Suppressor macrophage (primary cell): ENCODE measurements around the gene DSTN.

Source experiments
- DNase-seq, 4 experiments: peaks; one replicate each; pipeline ENCODE4 v3.0.0-alpha.2; 2020 to 2022

DSTN gene

DNA sequence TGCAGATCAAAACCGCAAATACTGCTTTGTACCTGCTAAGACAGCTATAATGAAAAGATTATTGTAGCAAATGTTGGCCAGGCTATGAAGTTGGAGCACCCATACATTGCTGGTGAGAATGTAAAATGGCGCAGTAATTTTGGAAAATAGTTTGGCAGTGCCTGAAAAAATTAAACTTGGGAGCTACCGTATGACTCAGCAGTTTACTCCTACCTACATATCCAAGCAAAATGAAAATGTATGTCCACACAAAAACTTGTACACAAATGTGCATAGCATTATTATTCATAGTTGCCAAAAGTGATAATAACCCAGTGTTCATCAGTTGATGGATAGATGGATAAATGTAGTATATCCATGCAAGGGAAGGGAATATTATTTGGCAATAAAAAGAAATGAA, 13.3 kb downstream of the DSTN start:
- DNase-seq = no peak

DNA sequence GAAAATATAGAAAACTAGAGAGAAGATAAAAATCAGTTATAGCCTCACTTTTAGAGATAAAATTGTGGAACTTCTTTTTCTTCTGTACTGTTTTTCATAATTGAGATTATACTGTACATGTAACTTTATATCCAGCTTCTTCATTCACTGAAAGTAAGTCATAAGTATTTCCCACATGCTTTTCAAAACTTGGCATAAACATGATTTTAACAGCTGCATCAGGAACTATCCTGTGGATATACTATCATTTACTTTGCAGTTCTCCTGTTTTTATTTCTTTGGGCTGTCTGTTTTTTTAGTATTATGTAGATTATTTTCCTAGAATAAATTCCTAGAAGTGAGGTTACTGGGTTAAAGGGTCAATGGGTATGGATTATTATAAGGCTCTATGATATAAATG, 14.8 kb downstream of the DSTN start:
- DNase-seq = no peak

DNA sequence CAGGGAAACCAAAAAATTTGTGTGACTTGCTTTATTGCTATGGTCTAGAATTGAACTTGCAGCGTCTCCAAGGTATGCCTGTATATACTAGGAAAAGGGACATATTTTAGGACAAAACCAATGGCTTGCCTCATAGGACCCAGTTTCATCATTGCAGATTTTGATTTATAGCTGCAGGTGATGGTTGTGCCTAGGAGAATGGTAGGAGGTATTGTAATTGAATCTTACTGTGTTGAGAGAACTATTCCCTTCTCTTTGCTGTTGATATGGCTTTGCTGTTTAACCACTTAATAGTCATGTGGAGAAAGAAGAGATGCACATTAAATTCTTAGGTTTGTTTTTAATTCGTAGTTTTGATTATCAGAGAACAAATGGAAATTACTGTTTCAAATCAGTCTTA, 16.4 kb downstream of the DSTN start:
- DNase-seq = no peak

DNA sequence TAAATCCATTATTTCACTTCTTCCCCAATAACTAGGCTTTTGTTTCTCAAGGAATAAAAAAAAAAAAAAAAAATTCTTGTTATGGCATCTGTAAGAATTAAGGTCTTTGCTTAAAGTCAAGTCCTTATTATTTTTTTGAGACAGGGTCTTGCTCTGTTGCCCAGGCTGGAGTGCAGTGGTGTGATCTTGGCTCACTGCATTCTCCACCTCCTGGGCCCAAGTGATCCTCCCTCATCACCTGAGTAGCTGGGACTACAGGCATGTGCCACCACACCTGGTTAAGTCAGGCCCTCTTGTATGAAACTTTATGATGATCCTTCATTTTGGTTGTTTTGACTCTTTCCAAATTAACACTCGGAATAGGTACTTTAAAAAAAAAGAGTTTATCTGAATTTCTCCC, 17.3 kb downstream of the DSTN start:
- DNase-seq = no peak

DNA sequence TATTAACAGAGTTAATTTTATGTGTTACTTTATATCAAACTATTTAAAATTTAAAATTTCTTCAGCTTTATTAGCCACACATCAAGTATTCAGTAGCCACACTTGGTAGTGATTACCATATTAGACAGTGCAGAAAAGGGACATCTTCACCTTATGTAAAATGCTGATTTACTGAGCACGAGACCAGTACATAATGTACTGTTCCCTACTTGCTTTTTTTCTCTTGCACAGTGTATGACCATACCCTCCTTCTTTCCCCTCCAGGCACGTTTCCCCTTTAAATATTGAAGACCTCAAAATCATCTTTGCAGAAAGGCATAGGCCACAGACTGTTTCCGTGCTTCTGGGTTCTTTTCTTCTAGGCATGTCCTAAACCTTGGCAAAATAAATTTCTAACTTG, 17.9 kb downstream of the DSTN start:
- no peak for DNase-seq

DNA sequence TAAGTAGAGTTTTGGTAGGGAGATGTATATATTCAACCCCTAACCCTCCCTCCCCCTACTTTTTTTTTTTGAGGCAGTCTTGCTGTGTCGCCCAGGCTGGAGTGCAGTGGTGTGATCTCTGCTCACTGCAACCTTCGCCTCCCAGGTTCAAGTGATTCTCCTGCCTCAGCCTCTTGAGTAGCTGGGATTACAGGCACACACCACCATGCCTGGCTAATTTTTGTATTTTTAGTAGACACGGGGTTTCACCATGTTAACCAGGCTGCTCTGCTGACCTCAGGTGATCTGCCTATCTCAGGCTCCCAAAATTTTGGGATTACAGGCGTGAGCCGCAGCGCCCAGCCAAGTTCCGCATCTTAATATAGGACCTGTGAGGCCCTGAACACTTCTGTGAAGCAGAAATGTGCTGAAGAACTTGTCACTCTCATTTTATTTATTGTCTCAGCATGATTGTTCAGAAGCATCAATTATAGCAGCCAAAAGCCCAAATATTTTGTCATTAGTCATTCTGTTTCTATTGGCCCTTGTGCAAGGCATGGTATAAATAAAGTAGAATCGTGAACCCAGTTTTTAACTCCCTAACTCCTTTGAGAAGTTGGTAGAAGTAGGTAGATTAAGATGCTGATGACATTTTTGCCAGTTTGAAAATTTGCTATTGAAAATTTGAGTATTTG, 19.4 kb downstream of the DSTN start:
- no peak for DNase-seq

DNA sequence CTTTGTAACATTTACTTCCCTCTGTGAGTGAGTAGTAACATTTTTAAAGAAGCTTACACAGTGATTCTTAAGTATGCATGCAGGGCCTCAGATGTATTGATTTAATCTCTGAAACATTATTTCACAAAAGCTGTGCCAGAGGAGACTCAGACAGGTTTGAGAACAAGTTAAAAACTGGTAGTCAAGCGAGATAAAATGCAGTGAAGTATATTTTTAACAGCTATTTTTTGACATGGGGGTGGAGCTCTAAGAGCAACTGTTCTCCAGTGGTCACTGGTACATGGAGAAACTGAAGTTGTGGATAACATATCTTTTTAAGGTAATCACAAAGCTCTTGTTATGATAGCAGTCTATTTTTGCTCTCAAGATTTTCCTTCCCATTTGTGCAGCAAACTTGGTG, 20.4 kb downstream of the DSTN start:
- no peak for DNase-seq

DNA sequence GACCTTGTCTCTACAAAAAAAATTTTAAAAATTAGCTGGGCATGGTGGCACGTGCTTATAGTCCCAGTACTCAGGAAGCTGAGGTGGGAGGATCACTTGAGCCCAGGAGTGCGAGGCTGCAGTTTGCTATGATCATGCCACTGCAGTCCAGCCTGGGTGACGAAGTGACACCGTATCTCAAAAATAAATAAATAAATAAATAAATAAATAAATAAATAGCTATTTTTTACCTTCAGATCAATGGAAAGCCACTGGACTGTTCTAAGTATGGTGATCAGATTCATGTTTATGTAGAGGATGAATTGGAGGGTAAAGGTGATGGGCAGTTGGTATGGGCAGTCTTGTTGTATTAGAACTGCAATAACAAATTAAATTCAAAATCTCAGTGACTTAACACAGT, 24.0 kb downstream of the DSTN start:
- no peak for DNase-seq

DNA sequence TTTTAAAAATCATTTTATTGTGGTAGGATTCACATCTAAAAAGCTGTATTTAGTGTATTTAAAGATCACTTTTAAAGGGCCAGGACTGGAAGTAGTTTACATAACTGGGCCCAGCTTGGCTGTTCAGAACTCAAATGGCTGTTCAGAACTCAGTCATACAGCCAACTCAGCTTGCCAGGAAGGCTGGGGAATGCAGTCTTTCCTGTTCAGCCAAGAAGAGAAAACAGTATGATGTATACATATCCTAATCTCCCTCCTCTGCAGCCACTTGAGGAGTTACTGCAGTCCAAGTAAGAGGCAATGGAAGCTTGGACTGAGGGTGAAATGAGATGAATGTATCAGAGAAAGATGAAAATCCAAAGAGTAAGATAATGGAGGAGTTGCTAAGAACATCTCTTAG, 24.6 kb downstream of the DSTN start:
- DNase-seq = no peak

DNA sequence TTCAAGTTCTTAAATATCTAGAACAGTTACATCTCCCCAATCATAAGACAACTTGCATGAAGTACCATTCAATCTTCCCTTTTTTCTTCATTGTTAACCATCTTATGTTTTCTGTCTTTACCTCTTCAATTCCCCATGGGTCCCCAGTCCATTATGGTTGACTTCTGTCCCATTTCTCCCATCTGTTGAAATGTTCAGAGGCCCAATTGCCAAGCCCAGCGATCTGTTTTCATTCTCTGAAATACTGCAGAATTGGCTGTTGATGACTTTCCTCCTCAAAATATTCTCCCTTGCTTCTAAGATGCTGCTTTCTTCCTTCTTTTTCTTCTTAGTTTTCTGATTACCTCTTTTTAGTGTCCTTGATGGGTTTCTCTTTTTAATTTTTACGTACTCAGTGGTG, 26.0 kb downstream of the DSTN start:
- no peak for DNase-seq

DNA sequence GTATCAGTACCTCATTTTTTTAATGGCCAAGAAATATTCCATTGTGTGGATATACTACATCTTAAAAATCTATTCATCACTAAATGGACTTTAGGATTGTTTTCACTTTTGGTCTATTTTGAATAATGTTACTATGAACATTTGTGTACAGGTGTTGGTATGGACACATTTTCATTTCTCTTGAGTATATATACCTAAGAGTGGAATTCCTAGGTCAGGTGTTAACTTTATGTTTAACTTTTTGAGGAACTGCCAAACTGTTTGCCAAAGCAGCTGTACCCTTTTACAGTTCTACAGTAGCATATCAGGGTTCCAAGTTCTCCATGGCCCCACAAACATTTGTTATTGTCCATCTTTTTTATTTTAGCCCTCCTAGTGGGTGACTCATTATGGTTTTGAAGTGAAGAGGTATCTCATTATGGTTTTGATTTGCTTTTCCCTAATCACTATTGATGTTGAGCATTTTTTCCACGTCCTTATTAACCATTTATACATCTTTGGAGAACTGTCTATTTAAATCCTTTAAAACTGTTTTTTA, 28.2 kb downstream of the DSTN start:
- DNase-seq = no peak

DNA sequence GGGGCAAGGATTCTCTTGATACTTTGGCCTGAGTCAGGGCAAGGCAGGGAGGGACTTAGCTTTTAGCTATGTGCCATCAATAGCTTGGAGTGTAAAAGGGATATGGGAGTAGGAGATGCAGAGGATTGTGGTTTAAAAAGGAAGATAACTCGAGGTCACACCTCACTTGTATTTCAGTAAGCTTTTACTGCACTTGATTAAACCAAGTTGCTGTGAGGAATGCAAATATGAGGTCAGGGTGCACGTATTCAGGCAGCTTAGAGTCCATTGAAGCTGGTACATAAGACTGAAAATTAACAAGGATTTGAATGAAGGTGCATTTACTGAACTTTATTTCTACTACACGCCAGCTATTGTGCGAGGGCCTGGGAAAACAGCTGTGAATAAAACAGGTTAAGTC, 32.1 kb downstream of the DSTN start:
- no peak for DNase-seq

DNA sequence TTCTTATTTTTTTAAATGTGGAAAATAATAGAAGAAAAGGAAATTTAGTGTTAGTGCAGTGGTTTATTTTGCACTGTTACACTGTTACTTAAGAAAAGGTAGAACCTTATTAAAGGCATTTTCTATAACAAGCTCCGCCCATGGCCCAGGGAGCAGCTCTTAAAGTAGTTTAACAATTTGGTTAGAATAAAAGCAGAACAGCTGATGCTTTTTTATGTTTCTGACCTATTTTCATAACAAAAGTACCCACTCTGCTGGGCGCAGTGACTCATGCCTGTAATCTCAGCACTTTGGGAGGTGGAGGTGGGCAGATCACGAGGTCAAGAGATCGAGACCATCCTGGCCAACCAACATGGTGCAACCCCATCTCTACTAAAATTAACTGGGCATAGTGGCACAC, 32.6 kb downstream of the DSTN start:
- DNase-seq = no peak

DNA sequence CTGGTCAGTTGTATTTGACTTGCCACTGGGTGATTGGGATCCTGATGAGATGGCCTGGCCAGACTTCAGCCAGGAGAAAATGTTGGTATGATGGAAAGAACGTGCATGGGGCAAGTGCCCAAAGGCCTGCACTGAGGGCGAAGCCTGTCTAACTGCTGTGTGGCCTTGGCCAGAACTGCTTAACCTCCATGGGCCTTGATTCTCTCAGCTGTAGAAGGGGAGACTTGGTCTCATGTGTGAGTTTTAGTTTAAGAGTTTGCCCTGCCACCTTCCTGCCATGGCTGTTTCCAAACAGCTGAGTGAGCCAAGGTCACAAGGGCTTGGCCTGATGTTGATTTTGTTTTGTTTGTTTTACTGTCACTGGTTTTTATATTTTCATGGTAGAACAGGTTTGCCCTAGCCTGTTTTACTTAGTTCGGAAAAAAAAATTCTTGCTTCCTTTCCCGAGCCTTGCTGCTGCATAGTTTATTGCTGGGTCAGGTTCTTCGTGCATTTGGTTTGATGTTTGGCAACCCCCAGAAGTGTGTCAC, 35.3 kb downstream of the DSTN start:
- DNase-seq = no peak

DNA sequence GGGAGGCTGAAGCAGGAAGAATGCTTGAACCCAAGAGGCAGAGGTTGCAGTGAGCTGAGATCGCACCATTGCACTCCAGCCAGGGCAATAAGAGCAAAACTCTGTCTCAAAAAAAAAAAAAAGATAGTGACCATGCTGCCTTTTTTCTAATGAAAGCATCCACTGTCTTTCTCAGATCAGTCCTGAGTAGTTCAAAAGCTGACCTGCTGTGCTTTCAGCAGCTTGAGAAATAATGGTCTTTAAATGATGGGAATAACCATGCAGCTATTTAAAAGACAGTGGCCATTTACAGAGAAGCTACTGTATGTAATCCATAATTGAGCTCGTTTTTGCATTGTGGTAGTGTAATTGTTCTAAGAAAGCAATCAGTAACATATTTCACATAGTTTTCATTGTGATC, 36.1 kb downstream of the DSTN start:
- no peak for DNase-seq

DNA sequence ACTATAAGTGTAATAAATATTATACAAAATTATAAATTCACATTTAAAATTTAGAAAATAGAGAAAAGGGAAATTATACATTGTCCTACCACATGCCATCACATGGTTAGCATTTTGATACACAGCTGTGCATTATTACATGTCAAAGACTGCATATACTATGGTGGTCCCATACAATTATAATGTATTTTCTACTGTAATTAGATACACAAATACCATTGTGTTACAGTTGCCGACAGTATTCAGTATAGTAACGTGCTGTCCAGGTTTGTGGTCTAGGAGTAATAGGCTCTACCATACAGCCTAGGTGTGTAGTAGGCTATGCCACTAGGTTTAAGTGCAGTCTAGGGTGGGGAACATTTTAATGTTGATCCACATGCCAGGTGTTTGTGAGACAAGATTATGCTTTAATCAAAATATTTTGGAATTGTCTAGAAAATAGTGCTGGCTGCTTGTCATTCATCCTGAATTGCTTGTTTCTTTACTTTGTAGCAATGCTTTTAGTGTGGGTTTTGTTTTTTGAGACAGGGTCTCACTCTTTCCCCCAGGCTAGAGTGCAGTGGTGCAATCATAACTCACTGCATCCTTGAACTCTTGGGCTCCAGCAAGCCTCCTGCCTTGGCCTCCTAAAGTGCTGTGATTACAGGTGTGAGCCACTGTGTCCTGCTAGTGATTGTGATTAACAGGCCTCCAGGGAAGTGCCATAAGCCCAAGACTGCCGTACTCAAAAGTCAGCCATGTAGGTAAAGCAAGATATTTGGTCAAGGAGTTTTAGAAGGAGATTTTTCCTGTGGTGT, 39.0 kb downstream of the DSTN start:
- DNase-seq = no peak

DNA sequence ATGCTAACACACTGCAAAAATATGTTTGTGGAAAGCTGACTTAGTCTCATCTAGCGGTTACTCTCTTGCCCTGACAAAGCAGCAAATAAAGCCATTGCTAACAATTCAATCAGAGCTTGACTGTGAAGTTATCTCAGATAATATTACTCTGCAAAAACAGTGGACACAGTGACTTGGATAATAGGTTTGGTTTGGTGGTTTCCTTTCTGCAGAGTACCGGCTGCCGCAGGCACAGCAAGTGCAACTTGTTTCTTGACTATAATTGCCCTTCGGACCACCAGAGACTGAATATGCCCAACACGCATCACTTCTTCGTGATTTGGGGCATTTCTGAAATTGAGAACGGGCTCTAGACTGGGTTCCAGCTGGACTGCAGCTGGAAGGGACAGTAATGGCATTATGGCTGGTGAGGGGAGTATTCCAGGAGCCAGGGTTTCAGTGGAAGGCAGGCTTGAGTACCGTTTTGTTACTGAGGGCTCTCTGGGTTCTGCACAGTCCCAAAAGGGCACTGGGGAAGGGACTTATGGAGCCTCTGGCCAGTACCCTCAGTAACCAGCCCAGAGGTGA, 40.0 kb downstream of the DSTN start:
- DNase-seq = no peak

DNA sequence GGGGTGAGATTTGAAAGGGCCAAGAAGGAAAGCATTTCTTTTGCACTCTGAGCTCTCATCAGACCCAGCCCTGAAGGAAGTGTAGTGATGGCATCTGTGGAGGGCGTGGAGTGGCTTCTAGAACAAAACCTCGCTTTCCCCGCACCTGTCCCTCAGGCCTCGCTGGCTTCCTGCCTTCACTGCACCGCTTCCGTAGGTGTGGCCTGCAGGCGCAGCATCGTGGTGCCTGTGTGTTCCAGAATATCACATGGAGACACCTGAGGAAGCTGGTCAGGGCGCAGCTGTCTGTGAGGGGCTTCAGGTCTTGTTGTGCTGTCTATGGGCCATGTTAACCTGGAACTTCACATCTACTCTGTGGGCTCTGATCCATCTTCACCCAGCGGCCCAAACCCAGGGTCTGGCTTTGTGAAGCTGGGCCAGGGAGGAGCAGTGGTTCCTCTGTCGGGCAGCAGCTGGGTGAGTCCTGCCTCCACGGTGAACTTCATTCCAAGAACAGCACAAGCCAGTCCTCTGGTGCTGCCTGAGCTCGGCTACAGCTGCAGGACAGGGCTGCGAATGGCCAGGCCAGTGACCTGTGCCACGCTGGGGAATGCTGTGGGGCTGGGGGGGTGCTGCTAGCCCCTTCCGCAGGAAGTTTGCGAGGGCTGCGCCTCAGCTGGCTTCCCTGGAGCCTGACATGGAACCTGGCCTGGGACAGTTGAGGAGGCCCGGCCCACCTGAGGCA, 40.9 kb downstream of the DSTN start:
- no peak for DNase-seq

DNA sequence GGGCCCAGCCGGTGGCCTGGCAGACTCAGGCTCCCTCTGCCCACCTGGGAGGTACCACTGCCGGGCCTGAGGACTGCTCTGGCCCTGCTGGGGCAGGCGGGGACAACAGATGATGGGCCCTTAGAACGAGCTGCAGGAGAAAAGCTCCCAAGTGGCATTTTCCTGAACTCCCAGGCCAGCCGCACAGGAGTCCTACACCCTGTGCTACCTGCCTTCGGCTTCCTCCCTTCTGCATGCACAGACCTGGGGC, 41.3 kb downstream of the DSTN start:
- peak in 1 of 4 experiments; percentile 14 for DNase-seq

DNA sequence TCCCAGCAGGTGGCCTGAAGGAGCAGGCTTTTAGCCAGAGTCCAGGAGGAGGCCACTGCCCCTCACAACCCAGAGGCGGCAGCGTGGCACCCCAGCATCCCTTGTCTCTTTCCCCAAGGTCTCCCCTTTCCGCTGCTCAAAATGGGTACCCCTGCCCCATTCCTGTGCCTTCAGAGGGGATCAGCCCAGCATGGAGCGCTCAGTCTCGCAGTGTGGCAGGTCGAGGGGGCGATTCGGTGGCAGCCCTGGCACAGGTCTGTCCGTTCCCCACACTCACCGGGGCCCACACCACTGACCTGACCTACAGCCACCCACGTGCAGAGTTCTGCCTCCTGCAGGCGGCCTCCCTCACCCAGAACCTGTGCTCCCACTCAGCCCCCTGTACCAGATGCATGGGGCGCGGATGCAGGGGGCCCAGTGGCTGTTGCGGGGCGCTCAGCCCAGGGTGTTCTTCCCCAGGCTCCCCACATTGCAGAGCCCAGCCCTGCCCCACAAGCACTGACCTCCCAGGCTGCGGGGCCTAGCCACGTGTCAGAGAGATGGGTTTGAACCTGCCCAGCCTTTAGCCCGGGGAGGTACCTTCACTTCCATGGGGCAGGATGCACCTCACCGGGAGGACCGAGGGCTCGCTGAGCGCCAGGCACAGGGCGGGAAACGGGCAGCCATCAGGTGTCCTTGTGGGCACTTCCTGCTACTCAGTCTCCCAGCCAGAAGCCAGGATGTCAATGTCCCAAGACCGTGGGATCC, 41.8 kb downstream of the DSTN start:
- peak in 2 of 4 experiments; percentile 17 to 26 for DNase-seq

DNA sequence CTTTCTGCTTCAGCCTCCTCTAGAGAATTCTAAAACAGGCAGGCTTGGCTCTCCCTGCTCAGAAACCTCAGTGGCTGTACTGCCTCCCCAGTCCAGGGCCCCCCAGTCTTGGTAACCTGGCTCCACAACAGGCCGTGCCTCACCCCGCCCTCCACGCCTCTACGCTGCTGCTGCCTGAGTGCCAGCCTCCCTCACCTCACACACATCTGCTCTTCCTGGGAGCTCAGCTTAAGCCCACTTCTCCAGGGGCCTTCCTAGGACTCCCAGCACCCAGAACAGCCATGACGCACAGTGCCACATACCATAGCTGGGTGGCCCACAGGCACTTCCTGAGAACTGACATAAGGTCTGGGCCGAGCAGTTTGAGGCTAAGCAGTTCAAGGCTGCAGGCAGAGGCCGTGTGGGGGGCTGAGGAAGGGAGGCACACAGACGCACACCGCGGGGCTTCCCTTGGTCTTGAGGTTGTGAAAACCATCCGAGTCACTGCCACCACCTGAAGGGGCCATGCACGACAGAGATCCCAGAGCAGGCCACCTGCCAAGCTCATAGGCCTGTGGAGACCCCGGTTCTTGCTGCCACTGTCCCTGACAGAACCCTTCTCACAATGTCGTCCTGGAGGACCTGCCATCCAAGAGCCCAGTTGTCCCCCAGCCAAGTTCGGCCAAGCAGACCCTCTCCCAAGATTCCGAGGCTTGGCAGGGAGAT, 42.6 kb downstream of the DSTN start:
- no peak for DNase-seq

DNA sequence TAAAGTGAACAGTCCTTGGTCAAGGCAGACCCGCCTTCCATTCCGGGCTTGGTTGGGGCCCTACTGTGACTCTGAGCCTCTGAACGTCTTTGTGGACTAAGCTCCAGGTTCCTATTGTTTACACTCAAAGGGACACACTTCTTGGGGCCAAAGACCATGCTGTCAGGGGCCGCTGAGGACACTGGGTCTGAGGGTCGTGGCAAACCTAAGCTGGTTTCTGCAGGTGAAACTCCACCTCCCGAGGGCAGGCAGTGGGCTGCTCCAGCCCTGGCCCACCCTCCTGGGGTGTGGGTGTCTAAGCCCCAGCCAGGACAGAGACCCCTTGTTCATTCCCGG, 43.1 kb downstream of the DSTN start:
- no peak for DNase-seq
